ENCODE results near the gene SOD3. TPM values are rescaled to one million over a fixed set of nuclear protein-coding genes. Genes with fewer than 3 reads are reported as not detected.

The SOD3 gene
- total and polyA plus RNA-seq, 4 donors: 2.6 to 8.1 (median 4.6) TPM

DNA sequence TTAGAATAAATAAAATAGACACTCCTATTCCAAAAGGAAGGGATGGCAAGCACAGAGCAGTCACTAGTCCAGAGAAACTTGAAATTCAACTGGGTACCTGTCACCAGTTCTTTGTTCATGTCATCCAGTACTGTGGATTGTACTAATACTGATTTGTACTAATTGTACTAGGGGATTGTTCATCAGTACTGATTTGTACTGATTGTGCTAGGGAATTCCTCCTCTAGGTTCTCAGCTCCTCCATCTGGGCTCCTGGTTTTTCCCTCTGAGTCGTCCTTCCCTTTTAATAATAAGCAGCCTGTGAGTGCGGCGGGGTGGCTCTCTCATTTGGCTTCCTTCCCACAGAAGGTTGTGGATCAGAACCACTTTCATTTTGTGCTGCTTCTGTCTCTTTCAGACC is 31.0 kb upstream of the SOD3 start:
- Histone ChIP-seq H3K4me3 (ENCODE audit: low read depth in 1 of 3, low read length in 3 of 3) (no peak overlapping the region), H3K9me3 (ENCODE audit: control insufficient read depth in 4 of 4, low read length in 3 of 4) (peaks cover 0 to 3% (median 0%) of the 10 kb centered on the region in 4 donors), H3K36me3 (ENCODE audit: control insufficient read depth in 4 of 4, insufficient read depth in 3 of 4, low read depth in 1 of 4, low read length in 3 of 4) (no peaks in the 10 kb centered on the region), H3K9ac (ENCODE audit: low read depth in 1 of 2, low read length in 2 of 2) (no peak overlapping the region), H3K4me1 (ENCODE audit: control insufficient read depth in 4 of 4, insufficient read depth in 4 of 4, low read length in 3 of 4) (no peaks in the 10 kb centered on the region), H3K27me3 (ENCODE audit: control insufficient read depth in 4 of 4, insufficient read depth in 4 of 4, low read length in 3 of 4) (no peaks in the 10 kb centered on the region), H3K27ac (ENCODE audit: low read depth in 1 of 2, low read length in 2 of 2) (no peak overlapping the region)
- TF ChIP-seq SP1 (IDR thresholded peaks at IDR 0.05) (no peak), HNF4G (IDR thresholded peaks at IDR 0.05) (no peak), FOXA1 (IDR thresholded peaks at IDR 0.05) (no peak)
- TF ChIP-seq, protein P1, sequence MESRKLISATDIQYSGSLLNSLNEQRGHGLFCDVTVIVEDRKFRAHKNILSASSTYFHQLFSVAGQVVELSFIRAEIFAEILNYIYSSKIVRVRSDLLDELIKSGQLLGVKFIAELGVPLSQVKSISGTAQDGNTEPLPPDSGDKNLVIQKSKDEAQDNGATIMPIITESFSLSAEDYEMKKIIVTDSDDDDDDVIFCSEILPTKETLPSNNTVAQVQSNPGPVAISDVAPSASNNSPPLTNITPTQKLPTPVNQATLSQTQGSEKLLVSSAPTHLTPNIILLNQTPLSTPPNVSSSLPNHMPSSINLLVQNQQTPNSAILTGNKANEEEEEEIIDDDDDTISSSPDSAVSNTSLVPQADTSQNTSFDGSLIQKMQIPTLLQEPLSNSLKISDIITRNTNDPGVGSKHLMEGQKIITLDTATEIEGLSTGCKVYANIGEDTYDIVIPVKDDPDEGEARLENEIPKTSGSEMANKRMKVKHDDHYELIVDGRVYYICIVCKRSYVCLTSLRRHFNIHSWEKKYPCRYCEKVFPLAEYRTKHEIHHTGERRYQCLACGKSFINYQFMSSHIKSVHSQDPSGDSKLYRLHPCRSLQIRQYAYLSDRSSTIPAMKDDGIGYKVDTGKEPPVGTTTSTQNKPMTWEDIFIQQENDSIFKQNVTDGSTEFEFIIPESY (IDR thresholded peaks at IDR 0.05): no peak
- whole genome bisulfite sequencing: 82% methylated on average over 3 of the region's 3 CpGs
- DNase-seq (ENCODE audit: low spot score): no peak

DNA sequence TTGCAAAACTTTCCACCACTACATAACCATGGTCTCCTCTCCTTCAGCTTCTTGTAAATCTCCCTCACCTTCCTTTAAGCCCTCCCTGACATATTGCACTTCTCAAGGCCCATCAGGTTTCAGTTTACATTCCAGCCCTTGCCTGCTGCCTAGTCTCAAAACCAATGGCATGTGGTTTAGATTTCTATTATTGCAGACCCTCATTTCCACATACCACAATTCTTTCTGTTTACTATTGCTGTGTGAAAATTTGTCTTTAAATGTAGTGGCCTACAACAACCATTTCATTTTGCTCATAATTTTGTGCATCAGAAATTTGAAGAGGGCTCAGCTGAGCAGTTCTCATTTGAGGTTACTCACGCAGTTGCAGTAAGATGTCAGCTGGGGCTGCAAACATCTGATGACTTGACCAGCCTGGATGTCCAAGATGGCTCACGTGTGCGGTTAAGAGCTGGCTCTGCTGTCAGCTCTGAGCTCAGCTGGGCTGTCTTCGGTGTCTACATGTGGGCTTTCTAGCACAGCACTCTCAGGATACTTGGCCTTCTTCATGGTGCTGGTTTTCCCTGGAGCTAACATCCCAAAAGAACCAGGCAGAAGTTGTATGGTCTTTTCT is 29.9 kb upstream of the SOD3 start:
- H3K9ac ChIP-seq (ENCODE audit: low read depth in 1 of 2, low read length in 2 of 2): no peak overlapping the region
- WGBS: 81% methylated on average over 4 of the region's 4 CpGs
- peaks cover 0 to 3% (median 0%) of the 10 kb centered on the region in 4 donors for H3K9me3 ChIP-seq (ENCODE audit: control insufficient read depth in 4 of 4, low read length in 3 of 4)

DNA sequence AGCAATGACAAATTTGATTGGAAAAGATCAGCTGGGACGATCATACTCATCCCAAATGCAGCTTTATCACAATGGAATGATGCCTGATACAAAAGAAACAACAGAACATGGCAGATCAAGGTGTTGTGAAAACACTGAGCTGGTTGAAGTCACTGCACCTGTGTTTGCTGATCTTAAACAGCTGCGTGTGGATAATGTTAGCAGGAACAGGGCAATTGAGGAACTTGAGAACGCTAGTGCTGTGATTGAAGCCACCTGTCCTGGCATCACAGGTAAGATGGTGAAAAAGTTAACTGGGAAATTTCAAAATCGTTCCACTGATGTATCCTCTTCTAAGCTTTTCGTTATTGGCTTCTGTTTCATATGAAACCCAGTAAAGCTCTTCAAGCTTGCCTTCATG is 27.4 kb upstream of the SOD3 start:
- no peaks in the 10 kb centered on the region for H3K27me3 ChIP-seq (ENCODE audit: control insufficient read depth in 4 of 4, insufficient read depth in 4 of 4, low read length in 3 of 4)
- 61% methylated on average over 5 of the region's 5 CpGs for WGBS
- H3K4me1 ChIP-seq (ENCODE audit: control insufficient read depth in 4 of 4, insufficient read depth in 4 of 4, low read length in 3 of 4): no peaks in the 10 kb centered on the region
- TF ChIP-seq HNF4G (IDR thresholded peaks at IDR 0.05): no peak
- TF ChIP-seq, protein P2, sequence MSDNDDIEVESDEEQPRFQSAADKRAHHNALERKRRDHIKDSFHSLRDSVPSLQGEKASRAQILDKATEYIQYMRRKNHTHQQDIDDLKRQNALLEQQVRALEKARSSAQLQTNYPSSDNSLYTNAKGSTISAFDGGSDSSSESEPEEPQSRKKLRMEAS (IDR thresholded peaks at IDR 0.05): no peak
- H3K27ac ChIP-seq (ENCODE audit: low read depth in 1 of 2, low read length in 2 of 2): no peak overlapping the region
- H3K9me3 ChIP-seq (ENCODE audit: control insufficient read depth in 4 of 4, low read length in 3 of 4): peaks cover 0 to 3% (median 0%) of the 10 kb centered on the region in 4 donors
- no peaks in the 10 kb centered on the region for H3K36me3 ChIP-seq (ENCODE audit: control insufficient read depth in 4 of 4, insufficient read depth in 3 of 4, low read depth in 1 of 4, low read length in 3 of 4)
- no peak for DNase-seq (ENCODE audit: low spot score)
- H3K9ac ChIP-seq (ENCODE audit: low read depth in 1 of 2, low read length in 2 of 2): no peak overlapping the region
- H3K4me3 ChIP-seq (ENCODE audit: low read depth in 1 of 3, low read length in 3 of 3): no peak overlapping the region

More for the DNA sequence above, 29.9 kb upstream of the SOD3 start:
- Histone ChIP-seq H3K4me3 (ENCODE audit: low read depth in 1 of 3, low read length in 3 of 3) (no peak overlapping the region), H3K27me3 (ENCODE audit: control insufficient read depth in 4 of 4, insufficient read depth in 4 of 4, low read length in 3 of 4) (no peaks in the 10 kb centered on the region), H3K27ac (ENCODE audit: low read depth in 1 of 2, low read length in 2 of 2) (no peak overlapping the region), H3K36me3 (ENCODE audit: control insufficient read depth in 4 of 4, insufficient read depth in 3 of 4, low read depth in 1 of 4, low read length in 3 of 4) (no peaks in the 10 kb centered on the region), H3K4me1 (ENCODE audit: control insufficient read depth in 4 of 4, insufficient read depth in 4 of 4, low read length in 3 of 4) (no peaks in the 10 kb centered on the region)
- TF ChIP-seq, protein P1 (IDR thresholded peaks at IDR 0.05): no peak
- TF ChIP-seq FOXA1 (IDR thresholded peaks at IDR 0.05) (no peak), FOXA2 (IDR thresholded peaks at IDR 0.05) (no peak)
- no peak for DNase-seq (ENCODE audit: low spot score)

DNA sequence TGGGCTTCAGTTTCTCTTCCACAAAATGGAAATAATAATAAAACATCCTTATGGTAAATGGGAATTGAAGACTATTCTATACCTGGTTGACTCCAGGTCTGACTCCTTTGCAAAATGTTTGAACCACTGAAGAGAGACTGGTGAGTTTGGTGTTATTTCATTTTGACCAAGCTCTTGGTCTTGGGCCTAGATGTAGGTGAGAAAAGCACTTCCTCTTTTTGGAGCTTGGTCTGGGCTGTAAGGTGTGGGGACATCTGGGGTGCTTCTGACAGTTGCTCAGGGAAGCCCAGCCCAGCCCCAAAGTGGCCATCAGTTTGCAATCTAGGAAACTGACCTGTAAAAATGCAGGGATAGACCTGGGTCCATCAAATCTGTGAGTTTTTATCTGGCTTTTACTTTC is 26.8 kb upstream of the SOD3 start:
- H3K36me3 ChIP-seq (ENCODE audit: control insufficient read depth in 4 of 4, insufficient read depth in 3 of 4, low read depth in 1 of 4, low read length in 3 of 4): no peaks in the 10 kb centered on the region
- peaks cover 0 to 3% (median 0%) of the 10 kb centered on the region in 4 donors for H3K9me3 ChIP-seq (ENCODE audit: control insufficient read depth in 4 of 4, low read length in 3 of 4)
- no peak overlapping the region for H3K9ac ChIP-seq (ENCODE audit: low read depth in 1 of 2, low read length in 2 of 2)
- no peak for DNase-seq (ENCODE audit: low spot score)
- no peaks in the 10 kb centered on the region for H3K27me3 ChIP-seq (ENCODE audit: control insufficient read depth in 4 of 4, insufficient read depth in 4 of 4, low read length in 3 of 4)
- no peaks in the 10 kb centered on the region for H3K4me1 ChIP-seq (ENCODE audit: control insufficient read depth in 4 of 4, insufficient read depth in 4 of 4, low read length in 3 of 4)
- H3K27ac ChIP-seq (ENCODE audit: low read depth in 1 of 2, low read length in 2 of 2): no peak overlapping the region
- no peak overlapping the region for H3K4me3 ChIP-seq (ENCODE audit: low read depth in 1 of 3, low read length in 3 of 3)
- TF ChIP-seq FOXA1 (IDR thresholded peaks at IDR 0.05) (no peak), SP1 (IDR thresholded peaks at IDR 0.05) (no peak), ATF3 (IDR thresholded peaks at IDR 0.05) (no peak), HNF4A (conservative IDR thresholded peaks at IDR 0.05) (no peak), RXRA (IDR thresholded peaks at IDR 0.05) (no peak), HNF4G (IDR thresholded peaks at IDR 0.05) (no peak), NR2F2 (IDR thresholded peaks at IDR 0.05) (no peak), TAF1 (conservative IDR thresholded peaks at IDR 0.05) (no peak), RAD21 (IDR thresholded peaks at IDR 0.05) (no peak), JUND (IDR thresholded peaks at IDR 0.05) (no peak), GABPA (IDR thresholded peaks at IDR 0.05 in 1 of 2, conservative IDR thresholded peaks at IDR 0.05 in 1 of 2) (no peak)
- TF ChIP-seq, protein P2 (IDR thresholded peaks at IDR 0.05): no peak
- TF ChIP-seq, protein P3, sequence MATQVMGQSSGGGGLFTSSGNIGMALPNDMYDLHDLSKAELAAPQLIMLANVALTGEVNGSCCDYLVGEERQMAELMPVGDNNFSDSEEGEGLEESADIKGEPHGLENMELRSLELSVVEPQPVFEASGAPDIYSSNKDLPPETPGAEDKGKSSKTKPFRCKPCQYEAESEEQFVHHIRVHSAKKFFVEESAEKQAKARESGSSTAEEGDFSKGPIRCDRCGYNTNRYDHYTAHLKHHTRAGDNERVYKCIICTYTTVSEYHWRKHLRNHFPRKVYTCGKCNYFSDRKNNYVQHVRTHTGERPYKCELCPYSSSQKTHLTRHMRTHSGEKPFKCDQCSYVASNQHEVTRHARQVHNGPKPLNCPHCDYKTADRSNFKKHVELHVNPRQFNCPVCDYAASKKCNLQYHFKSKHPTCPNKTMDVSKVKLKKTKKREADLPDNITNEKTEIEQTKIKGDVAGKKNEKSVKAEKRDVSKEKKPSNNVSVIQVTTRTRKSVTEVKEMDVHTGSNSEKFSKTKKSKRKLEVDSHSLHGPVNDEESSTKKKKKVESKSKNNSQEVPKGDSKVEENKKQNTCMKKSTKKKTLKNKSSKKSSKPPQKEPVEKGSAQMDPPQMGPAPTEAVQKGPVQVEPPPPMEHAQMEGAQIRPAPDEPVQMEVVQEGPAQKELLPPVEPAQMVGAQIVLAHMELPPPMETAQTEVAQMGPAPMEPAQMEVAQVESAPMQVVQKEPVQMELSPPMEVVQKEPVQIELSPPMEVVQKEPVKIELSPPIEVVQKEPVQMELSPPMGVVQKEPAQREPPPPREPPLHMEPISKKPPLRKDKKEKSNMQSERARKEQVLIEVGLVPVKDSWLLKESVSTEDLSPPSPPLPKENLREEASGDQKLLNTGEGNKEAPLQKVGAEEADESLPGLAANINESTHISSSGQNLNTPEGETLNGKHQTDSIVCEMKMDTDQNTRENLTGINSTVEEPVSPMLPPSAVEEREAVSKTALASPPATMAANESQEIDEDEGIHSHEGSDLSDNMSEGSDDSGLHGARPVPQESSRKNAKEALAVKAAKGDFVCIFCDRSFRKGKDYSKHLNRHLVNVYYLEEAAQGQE (IDR thresholded peaks at IDR 0.05): no peak
